ENCODE results near the gene NCOR2.

Gene NCOR2

GRCh38 chr12:124557518-124558223, 9.7 kb downstream of the NCOR2 start:
- no peak for DNase-seq

GRCh38 chr12:124556896-124557501, 10.4 kb downstream of the NCOR2 start:
- no peak for DNase-seq

GRCh38 chr12:124556074-124556466, 11.3 kb downstream of the NCOR2 start:
- no peak for DNase-seq

- no peak for DNase-seq
Observed at GRCh38 chr12:124555168-124556073, 12.0 kb downstream of the NCOR2 start.

GRCh38 chr12:124554429-124555029, 12.9 kb downstream of the NCOR2 start:
- DNase-seq = no peak

- no peak for DNase-seq
Observed at GRCh38 chr12:124553862-124554428, 13.5 kb downstream of the NCOR2 start.

- DNase-seq = peak; percentile 69
Observed at GRCh38 chr12:124551268-124552144, 15.9 kb downstream of the NCOR2 start.

- no peak for DNase-seq
Observed at GRCh38 chr12:124550123-124551089, 17.0 kb downstream of the NCOR2 start.

- no peak for DNase-seq
Observed at GRCh38 chr12:124549629-124550028, 17.8 kb downstream of the NCOR2 start.

- peak; percentile 59 for DNase-seq
Observed at GRCh38 chr12:124548854-124549378, 18.5 kb downstream of the NCOR2 start.

GRCh38 chr12:124547626-124548025, 19.8 kb downstream of the NCOR2 start:
- DNase-seq = no peak

- no peak for DNase-seq
Observed at GRCh38 chr12:124545508-124546418, 21.6 kb downstream of the NCOR2 start.

GRCh38 chr12:124544983-124545382, 22.4 kb downstream of the NCOR2 start:
- DNase-seq = no peak

- no peak for DNase-seq
Observed at GRCh38 chr12:124544311-124544970, 23.0 kb downstream of the NCOR2 start.

GRCh38 chr12:124543590-124544310, 23.7 kb downstream of the NCOR2 start:
- no peak for DNase-seq

GRCh38 chr12:124543052-124543589, 24.3 kb downstream of the NCOR2 start:
- peak; percentile 70 for DNase-seq
